HAP-1 (cell line): ENCODE data around the gene TBXA2R.
A peak's percentile ranks its signal among the peaks of the same experiment; 100 is the strongest.

Experiments
- DNase-seq, 2 experiments: peaks; one replicate each; pipeline ENCODE4 v3.0.0-alpha.2; 2016 to 2020; ENCODE audit warnings: low spot score in 2 of 2
- H3K27me3 ChIP-seq: fragments of 250-450 bp; sonication (Bioruptor Pico); 2 replicates; pipeline ENCODE4 v1.5.1; 2020; ENCODE audit warnings: low read depth, mild to moderate bottlenecking, moderate library complexity
- H3K36me3 ChIP-seq: fragments of 250-450 bp; sonication (Bioruptor Pico); replicated peaks from 2 replicates; pipeline ENCODE4 v1.5.1; 2020; ENCODE audit warnings: mild to moderate bottlenecking
- H3K4me1 ChIP-seq: fragments of 250-450 bp; sonication (Bioruptor Pico); 2 replicates; pipeline ENCODE4 v1.5.1; 2020; ENCODE audit warnings: mild to moderate bottlenecking
- H3K4me3 ChIP-seq: fragments of 250-450 bp; sonication (Bioruptor Pico); 2 replicates; pipeline ENCODE4 v1.5.1; 2020; ENCODE audit warnings: mild to moderate bottlenecking, moderate library complexity
- H3K9me3 ChIP-seq: fragments of 250-450 bp; sonication (Bioruptor Pico); 2 replicates; pipeline ENCODE4 v1.5.1; 2020; ENCODE audit warnings: mild to moderate bottlenecking, moderate library complexity
- in situ Hi-C: fragments of 300-500 bp; cut with MboI; formaldehyde crosslinking; loops from 3 replicates; pipeline ENCODE4 v1.14.3; 2020; ENCODE audit warnings: low sequenced_read_pairs, inconsistent platforms, mixed read lengths

TBXA2R gene

GRCh38 chr19:3547301-3547731 is 59.4 kb downstream of the TBXA2R start:
- in situ Hi-C loops = no loop called here
- Histone ChIP-seq H3K27me3 (no peaks in the 10 kb centered on the region), H3K4me3 (no peak overlapping the region), H3K4me1 (no peaks in the 10 kb centered on the region), H3K36me3 (peaks cover 26% of the 10 kb centered on the region), H3K9me3 (no peaks in the 10 kb centered on the region)
- peak in 1 of 2 experiments; percentile 47 for DNase-seq

GRCh38 chr19:3546119-3546518 is 60.6 kb downstream of the TBXA2R start:
- Histone ChIP-seq H3K27me3 (no peaks in the 10 kb centered on the region), H3K36me3 (peaks cover 26% of the 10 kb centered on the region), H3K4me1 (no peaks in the 10 kb centered on the region), H3K4me3 (no peak overlapping the region), H3K9me3 (no peaks in the 10 kb centered on the region)
- in situ Hi-C loops = no loop called here
- no peak for DNase-seq

- no peaks in the 10 kb centered on the region for H3K27me3 ChIP-seq
- H3K9me3 ChIP-seq = no peaks in the 10 kb centered on the region
- in situ Hi-C loops = no loop called here
- no peak for DNase-seq
- no peak overlapping the region for H3K4me3 ChIP-seq
- peaks cover 24% of the 10 kb centered on the region for H3K36me3 ChIP-seq
- H3K4me1 ChIP-seq = no peaks in the 10 kb centered on the region
Measured at GRCh38 chr19:3545669-3546034, 61.0 kb downstream of the TBXA2R start.

- in situ Hi-C loops = no loop called here
- H3K36me3 ChIP-seq = peaks cover 22% of the 10 kb centered on the region
- H3K4me1 ChIP-seq = no peaks in the 10 kb centered on the region
- H3K4me3 ChIP-seq = no peak overlapping the region
- H3K27me3 ChIP-seq = no peaks in the 10 kb centered on the region
- DNase-seq = peak; percentile 20 to 90
- H3K9me3 ChIP-seq = no peaks in the 10 kb centered on the region
Measured at GRCh38 chr19:3544742-3545668, 61.7 kb downstream of the TBXA2R start.
